HG03064 (cell line): ENCODE data around the gene LRRC55.
"Not testable (repeated sequence)": the region's sequence is repeated elsewhere in the genome, so short reads cannot be mapped to it uniquely, and the experiment has no call there.

Experiments
- ATAC-seq: cut with Tn5 transposase; IDR thresholded peaks from one replicate; pipeline ENCODE4 v1.9.1; 2021; ENCODE audit warnings: low read depth; ENCODE audit not compliant: unreplicated experiment

Gene LRRC55

DNA sequence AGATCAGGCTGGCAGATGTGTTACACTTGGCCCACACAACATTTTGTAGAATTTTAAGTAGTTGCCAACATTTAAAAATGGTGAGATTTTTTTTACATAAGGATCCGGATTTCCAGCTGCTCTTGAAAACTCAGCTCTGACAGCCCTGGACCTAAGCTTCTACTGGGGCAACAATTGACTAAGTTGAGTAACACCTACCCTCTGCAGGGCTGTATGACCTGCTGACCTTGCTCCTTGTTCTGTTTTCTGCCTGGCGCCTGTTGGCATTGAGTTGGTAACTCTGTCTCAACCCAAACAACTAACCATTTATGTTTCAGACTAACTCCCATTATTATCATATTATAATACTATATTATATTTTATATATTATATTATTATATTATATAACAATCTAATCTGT, 21.1 kb upstream of the LRRC55 start:
- no peak for ATAC-seq

DNA sequence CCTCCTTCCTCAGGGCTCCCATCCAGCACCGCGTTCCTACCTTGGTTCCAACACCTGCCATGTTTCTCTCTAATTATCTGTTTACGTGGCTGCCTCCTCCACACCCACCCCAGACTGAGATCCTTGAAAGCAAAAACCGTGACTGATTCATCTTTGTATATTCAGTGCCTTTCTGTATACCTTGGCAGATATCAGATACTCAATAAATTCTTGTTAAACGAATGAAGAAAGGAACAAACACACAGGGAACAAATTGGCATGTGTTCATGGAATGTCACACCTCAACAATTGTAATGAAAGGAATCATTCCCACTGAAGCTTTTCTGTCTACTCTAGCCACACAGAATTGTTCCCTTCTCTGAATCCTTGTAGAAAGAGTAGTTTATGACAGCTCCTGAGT, 20.4 kb upstream of the LRRC55 start:
- ATAC-seq, result no peak

DNA sequence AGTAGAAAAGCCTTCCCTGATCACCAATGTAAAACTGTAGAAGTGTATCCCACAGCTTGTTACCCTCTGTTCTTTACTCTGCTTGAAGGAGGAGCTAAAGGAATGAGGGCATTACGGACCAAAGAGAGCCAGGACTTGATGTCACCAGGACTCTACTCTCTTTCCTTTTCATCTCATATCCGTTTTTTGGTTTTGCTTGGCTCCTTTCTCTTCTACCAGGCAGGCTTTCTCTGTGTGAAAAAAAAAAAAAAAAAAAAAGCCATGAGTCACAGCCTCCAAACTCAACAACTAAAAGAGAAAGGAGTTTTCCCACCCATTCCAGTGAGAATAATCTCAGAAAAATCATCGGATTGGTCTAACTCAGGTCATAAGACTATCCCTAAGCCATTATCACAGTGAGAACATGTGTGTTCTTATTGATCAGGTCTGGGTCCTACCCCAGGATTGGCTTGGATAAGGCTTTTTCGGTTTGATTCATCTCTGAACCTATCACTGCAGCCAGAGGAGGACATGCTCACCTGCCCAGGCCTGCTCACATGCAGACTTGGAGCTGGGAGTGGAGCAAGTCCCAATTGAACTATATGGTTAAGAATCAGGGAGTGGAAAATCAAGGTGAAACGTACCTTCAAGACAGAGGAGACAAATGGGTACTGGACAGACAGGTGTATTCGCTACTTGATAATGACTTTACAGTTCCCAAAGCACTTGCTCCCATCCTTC, 19.4 kb upstream of the LRRC55 start:
- no peak for ATAC-seq

DNA sequence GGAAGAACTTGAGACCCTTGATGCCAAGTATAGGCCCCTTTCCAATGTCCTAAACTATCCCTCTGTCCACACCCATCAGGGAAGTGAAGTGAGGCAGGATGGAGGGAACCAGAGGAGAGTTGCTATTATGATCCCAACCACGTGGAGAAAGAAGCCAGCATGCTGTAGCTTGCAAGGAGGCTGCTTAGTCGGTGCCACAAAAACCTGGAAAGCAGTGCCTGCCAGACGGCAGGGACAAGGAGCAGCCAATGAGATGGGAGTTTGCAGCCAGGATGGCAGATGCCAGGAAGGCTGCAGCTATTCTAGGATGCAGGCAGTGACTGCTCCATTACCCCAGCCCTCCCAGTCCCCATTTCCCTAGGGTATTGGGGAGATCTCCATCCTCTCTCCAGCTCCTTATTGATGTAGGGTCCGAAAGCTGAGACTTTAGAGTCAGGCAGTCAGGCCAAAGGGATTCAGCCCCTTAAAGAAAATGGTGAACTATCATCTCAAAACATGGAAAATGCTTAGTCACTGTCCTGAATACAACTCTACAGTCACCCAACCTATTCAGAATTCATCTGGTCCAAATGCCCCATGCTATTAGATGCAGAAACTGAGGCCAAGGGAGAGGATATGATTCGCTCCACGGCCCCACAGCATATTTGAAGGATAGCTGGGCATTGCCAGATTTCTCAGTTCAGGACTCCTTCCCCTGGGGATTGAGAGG, 18.4 kb upstream of the LRRC55 start:
- no peak for ATAC-seq

DNA sequence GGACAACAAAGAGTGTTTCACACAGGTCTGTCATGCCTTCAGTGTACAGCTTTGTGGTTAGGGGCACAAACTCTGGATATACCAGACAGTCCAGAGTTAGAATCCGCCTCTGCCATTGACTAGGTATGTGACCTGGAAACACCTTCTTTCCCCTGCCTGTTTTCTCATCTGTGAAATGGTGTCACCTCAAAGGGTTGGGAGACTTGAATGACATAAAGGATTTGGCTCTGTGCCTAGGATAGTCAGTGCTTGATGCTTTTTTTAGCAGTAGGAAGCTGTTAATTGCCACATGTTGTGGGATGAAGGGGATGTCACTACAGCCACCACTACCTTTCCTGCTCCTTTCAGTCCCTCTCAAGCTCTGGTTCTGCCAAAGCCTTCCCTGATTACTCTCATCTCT, 17.4 kb upstream of the LRRC55 start:
- no peak for ATAC-seq

DNA sequence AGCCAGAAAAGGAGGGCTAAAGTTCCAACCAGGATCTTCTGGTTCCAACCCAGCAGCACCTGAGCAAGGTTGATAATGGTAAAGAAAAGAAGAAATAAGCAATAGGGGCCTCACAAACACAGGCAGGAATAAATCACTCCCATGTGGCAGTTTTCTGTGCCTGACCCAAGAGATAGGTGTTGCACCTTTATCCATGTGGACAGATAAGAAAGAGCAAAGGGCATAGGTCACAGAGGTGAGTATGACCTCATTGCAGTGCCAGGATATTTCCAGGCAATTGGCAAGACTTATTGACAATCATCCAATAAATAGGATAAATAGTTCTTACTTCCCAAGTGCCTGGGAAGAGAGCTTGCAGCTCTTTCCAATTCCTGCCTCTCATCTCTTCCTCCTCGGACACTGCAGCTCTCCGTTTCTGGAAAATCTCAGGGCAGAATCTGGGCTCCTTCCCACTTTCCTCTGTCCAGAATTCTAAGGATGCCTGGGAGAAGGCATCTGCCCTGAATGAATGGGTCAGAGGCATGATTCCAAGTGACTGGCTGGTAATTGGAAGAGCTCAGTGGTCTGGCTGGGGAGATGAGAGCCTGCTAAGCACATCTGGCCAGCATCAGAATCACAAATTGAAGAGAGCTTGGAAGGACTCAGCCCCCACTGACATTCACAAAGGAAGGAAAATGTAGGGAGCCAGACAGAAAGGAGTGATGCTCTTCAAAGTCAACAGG, 14.5 kb upstream of the LRRC55 start:
- ATAC-seq, result no peak

DNA sequence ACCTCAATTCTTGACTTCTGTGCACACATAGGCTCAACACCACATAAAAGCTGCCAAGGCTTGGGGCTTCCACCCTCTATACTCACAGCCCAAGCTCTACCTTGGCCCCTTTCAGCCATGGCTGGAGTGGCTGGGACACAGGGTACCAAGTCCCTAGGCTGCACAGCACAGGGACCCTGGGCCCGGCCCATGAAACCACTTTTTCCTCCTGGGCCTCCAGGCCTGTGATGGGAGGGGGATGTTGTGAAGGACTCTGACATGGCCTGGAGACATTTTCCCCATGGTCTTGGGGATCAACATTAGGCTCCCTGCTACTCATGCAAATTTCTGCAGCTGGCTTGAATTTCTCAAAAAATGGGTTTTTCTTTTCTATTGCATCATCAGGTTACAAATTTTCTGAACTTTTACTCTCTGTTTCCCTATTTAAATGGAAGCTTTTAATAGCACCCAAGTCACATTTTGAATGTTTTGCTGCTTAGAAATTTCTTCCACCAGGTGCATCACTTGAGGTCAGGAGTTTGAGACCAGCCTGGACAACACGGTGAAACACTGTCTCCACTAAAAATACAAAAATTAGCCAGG, 11.9 kb upstream of the LRRC55 start:
- ATAC-seq, result not testable (repeated sequence)

DNA sequence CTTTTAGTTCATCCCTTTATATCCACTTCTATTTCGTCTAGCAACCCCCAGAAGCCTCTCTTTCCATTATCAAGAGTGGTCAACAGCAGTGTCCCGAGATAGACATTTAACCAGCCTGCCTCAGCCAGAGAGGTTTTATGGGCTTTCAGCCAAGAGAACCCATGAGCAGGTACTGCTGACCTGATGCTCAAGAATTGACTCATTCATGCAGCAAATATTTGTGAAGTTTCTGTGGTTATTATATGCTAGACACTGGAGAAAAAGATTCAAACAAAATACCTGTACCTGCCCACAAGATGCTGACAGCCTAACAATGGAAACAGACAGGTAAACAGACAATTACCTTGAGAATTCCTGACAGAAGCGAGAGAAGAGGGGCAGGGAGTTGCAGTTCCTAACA, 9.7 kb upstream of the LRRC55 start:
- ATAC-seq, result no peak

DNA sequence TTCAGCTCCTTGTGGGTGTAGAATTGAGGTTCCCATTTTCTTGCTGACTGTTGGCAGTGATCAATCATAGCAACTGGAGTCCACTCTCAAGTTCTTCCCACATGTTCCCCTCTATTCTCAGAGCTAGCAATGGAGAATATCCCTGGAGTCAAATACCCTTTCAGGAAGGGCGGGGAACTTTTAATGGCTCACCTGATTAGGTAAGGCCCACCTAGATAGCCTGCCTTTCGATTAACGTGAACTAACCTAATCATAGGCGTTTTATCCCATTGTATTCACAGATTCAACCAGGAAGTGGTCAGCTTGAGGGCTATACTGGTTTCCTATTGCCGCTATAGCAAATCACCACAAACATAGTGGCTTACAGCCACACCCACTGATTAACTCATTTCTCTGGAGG, 7.1 kb upstream of the LRRC55 start:
- ATAC-seq, result no peak

DNA sequence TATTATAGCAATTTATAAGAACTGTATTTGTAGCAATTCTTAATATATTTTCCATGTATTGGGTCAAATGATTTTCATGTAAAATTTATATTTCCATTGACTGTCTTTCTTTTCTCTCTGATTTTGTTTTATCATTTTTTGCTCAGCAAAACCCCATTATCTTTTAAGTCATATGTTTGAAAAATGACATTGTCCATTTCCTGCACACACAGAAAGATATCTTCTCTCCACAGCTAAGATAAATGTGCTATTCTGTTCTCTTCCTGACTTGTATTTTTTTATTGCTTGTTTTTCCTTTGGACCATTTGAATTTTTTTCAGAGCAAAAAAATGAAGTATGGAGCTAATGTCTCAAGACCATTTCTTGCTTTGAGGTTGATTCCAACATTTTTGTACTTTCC, 6.3 kb upstream of the LRRC55 start:
- no peak for ATAC-seq

DNA sequence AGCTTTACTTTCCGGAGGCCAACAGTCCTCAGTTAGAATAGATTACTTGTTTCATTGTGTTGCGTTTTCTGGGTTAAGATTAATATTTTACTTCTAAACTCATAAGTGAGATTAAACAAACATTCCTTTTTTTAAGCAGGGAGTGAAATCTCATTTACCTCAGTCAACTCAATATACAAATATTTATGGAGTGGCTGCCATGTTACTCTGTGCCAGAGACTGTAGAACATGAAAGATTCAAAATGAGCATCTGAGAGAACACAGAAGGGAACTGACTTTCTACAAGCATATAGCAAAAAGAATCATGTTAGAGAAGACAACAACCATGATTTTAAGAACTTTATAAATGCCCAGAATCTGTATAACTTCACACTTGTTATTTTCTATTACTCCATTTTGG, 3.4 kb upstream of the LRRC55 start:
- no peak for ATAC-seq

DNA sequence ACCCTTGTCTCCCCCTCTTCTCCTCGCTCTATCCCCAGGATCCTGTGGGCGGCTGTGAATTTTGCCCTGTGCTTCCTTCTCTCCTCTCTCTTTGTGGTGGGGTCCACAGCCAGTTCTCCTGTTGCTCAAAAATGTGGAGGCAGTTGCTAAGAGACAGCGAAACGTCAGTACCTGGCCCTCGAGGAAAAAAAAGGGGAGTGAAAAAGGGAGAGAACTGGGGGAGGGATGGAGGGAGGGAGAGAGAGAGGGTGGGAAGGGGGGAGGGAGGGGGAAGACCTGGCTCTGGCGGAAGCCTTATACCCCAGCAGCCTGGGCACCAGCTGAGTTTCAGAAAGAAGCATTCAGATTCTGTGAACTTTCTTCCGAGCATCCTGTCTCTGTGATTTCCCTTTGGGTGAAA, 2.1 kb upstream of the LRRC55 start:
- no peak for ATAC-seq

DNA sequence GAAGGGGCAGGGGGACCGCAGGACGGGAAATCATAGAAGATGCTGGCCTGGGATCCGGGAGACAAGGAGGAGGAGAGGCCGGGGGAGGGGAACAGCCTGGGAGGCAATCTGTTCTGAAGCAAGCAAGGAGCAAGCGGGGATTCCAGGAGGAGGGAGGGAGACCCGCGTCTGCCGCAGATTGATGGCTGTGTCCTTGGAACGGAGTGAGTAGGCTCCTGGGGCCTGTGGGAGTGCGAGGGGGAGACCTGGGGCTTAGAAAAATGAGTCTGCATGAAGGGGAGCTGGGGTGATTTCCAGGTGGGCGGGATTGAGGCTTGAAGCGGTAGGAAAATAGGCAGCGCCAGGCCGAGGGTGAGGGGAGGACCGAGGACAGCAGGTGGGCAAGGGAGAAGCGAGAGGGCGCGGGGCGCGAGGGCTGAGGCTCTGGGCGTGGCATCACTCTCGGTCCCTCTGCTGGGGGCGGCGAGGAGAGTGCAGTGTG, 1.6 kb upstream of the LRRC55 start:
- no peak for ATAC-seq

DNA sequence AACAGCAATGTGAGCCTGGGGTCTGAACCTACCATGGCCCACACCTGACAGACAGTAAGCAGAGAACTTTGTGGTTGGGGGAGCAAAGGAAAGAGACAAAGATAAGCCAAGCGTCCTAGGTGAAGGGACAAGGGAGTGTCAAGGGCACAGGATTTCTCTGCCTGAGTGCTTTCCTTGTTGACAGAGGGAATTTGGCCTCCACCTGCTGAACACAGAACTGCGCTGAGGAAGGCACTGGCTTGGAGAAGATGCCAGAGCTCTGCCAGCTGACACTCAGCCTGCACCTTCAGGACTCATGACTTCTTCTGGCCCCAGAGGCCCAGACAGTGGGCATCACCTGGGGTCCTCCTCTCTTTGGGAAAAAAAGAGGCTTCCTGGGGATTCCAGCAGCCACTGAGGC, 789 bp upstream of the LRRC55 start:
- ATAC-seq, result no peak

DNA sequence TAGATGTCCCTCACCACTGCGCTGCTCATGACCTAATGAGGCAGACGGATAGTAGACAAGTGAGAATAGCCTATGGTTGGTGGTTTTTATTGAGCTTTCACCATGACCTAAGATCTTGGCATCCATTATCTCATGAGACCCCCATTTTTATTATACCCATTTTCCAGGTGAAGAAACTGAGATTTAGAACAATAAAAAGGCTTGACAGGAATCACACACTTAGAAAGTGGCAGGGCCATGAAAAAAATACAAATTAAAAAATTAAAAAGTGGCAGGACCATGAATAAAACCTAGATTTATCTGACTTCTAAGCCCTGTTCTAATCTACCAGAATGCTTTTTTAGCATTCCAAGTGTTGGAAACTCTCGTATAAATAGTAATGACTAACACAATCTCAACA, 1.1 kb downstream of the LRRC55 start:
- no peak for ATAC-seq

DNA sequence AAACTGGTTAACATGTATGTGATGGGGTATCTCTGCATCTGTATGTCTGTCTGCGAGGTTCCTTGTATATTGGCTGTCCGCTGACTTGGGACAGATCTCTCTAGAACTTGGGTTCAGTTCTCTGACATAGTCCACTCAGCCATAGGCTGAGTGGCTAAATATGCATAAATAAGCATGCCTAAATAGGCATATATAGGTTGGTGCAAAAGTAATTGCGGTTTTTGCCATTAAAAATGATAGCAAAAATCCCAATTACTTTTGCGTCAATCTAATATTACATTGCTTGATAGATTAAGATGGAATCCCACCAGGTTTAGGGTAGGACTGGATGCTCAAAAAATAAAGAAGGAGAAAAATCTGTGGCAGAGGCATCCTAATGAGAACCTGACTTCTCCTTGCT, 8.8 kb downstream of the LRRC55 start:
- no peak for ATAC-seq

DNA sequence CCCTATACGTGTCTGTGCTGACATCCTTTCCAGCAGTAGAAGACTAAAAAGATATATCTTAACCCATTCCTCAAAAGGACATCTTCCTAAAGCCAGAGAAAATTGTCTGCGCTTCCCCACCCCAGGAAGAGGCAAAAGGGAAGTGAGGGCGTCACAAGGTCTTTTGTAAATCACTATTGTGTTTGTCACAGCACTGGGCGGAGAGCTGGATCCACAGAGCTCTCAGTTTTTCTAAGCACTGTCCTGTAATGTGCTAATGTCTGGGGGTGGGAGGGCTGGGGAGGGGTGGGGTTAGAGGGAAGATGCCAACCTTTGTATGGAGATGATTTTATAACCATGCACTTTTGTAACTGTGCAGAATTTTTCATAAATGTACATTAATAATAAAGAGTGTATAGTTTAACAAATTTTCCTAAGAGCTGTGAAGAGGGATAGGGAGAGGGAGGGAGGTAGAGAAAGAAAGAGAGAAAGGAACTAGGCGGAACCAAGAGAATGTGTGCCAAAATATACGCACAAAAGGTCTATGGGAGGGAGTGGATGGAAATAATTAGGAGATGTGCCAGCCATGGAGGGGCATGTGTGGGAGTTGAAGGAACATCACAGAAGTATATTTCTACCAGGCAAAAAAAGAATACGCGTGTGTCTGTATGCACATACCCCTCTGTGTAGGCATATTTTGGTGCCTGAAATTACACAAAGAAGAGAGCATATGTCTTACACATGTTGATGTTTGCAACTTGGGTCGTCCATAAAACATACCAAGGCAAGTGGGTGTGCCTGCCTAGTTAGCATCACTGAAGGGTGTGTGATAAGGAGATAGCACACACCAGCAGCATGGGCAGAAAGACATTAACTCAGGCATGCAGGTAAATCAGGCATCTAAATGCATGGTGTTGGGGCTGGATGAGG, 9.8 kb downstream of the LRRC55 start:
- ATAC-seq, result no peak

DNA sequence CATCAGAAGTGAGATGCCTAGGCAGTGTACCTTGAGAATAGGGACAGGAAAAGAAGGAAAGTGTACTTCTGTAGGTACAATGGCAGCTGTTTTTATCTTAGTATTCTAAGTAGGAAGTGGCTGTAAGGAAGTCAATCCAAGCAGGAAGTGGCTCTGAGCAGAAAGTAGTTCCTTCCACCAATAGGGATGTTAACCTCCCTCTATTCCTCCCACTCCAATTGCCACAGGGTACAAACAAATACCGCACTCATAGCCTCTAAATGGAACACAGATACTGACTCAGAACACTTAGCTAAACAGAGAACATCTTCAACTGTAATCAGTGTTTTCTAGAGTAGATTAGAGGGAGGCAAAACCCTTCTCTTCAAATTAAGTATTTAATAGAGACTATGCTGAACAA, 10.6 kb downstream of the LRRC55 start:
- no peak for ATAC-seq

DNA sequence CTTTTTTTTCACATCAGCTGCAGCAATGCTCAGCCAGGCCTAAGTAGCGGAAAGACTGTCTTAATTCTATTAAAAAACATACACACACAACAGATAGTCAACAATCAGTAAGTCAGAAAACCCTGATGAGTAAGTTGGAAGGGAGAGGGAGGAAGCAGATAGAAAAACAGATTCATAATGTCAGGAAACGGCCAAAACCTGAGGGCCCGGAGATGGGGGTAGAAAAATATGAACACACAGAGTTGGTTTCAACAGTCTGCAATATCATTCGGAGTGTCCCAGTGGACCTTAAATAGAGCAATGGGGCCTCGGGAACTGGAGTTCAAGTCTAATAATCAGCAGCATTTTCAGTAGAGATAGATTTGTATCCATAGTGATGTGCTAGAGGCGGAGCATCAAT, 14.8 kb downstream of the LRRC55 start:
- ATAC-seq, result no peak

DNA sequence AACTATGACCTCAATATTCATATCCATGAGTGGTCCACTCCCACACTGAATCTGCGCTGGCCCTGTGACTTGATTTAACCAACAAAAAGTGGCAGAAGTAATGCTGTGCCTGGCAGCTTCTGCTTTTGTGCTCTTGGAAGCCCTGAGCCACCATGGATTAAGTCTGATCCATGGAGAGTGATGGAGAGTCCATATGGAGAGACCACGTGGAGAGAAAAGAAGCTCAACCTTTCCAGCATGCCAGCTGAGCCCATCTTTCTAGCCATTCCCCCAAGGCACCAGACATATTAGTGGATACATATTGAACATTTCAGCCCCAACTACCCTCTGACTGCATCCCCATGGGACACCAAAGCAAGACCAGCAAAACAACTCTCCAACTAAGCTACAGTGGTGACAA, 16.0 kb downstream of the LRRC55 start:
- ATAC-seq, result no peak
